Breast epithelium (tissue), 4 donors: ENCODE data around the gene CERKL. TPM values are rescaled to one million over a fixed set of nuclear protein-coding genes. Genes with fewer than 3 reads are reported as not detected.

Experiments used
- DNase-seq, 2 donors: peaks; one replicate each; pipeline ENCODE4 v3.0.0-alpha.2; 2019; ENCODE audit warnings: low spot score in 2 of 2
- H3K27ac ChIP-seq, 2 donors: fragments of 200-600 bp; sonication (generic) in 1 of 2; one replicate each; pipeline ENCODE4 v1.5.1; 2016 to 2019; ENCODE audit warnings: mild to moderate bottlenecking in 1 of 2
- H3K27me3 ChIP-seq, 2 donors: fragments of 200-600 bp; sonication (generic) in 1 of 2; one replicate each; pipeline versions ENCODE4 v1.5.1 to v1.6.0; 2017 to 2019; ENCODE audit warnings: control low read depth in 1 of 2, mild to moderate bottlenecking in 1 of 2
- H3K36me3 ChIP-seq: fragments of 200-600 bp; one replicate; pipeline ENCODE4 v1.5.1; 2019
- H3K4me1 ChIP-seq, 2 donors: fragments of 200-600 bp; sonication (generic); one replicate each; pipeline ENCODE4 v1.5.1; 2016 to 2019; ENCODE audit warnings: control low read depth in 1 of 2
- H3K4me3 ChIP-seq, 3 donors: fragments of 200-600 bp; sonication (generic); 1 replicate in 2 of 3; 2 replicates in 1 of 3; pipeline ENCODE4 v1.5.1; 2016 to 2019; ENCODE audit warnings: mild to moderate bottlenecking in 3 of 3, moderate library complexity in 2 of 3
- H3K9me3 ChIP-seq, 2 donors: fragments of 200-600 bp; sonication (generic) in 1 of 2; one replicate each; pipeline ENCODE4 v1.5.1; 2016 to 2019; ENCODE audit warnings: control low read depth in 1 of 2
- CTCF ChIP-seq, 3 donors: fragments of 450-650 bp; IDR thresholded peaks; one replicate each; pipeline ENCODE4 v1.5.1; 2016 to 2017; ENCODE audit warnings: antibody characterized with exemption in 3 of 3, mild to moderate bottlenecking in 3 of 3, moderate library complexity in 3 of 3
- POLR2A ChIP-seq: fragments of 450-650 bp; IDR thresholded peaks from one replicate; pipeline ENCODE4 v1.6.1; 2016; ENCODE audit warnings: antibody characterized with exemption, mild to moderate bottlenecking, moderate library complexity
- POLR2AphosphoS5 ChIP-seq, 3 donors: sonication (generic); formaldehyde crosslinking; IDR thresholded peaks; one replicate each; pipeline ENCODE4 v1.6.1; 2017; ENCODE audit warnings: antibody characterized with exemption in 3 of 3
- intact Hi-C: fragments of 100-400 bp; cut with DNase I; formaldehyde crosslinking; loops from one replicate; pipeline ENCODE4 v1.15.1; 2023; ENCODE audit warnings: low total_unique reads
- total RNA-seq, 3 donors: library from RNA; depleted of rRNA; stranded (reverse); fragments of >200 nt; gene quantifications; one replicate each; pipeline ENCODE4 v1.1.0, GENCODE V29; 2016

CERKL gene
- total RNA-seq, 3 donors from 2014 or later = 0.29 to 0.33 TPM; not detected in 1

GRCh38 chr2:181596556-181596955 lies 60.3 kb downstream of the CERKL start:
- H3K4me3 ChIP-seq = no peak overlapping the region
- intact Hi-C loops = no loop called here
- no peak for DNase-seq
- H3K27ac ChIP-seq = no peak overlapping the region
- no peaks in the 10 kb centered on the region for H3K9me3 ChIP-seq
- H3K27me3 ChIP-seq = no peaks in the 10 kb centered on the region
- H3K4me1 ChIP-seq = no peaks in the 10 kb centered on the region
- no peak for TF ChIP-seq POLR2AphosphoS5 (IDR thresholded peaks at IDR 0.05)
- TF ChIP-seq CTCF (IDR thresholded peaks at IDR 0.05) = no peak
- no peak for TF ChIP-seq POLR2A
- no peaks in the 10 kb centered on the region for H3K36me3 ChIP-seq

DNA sequence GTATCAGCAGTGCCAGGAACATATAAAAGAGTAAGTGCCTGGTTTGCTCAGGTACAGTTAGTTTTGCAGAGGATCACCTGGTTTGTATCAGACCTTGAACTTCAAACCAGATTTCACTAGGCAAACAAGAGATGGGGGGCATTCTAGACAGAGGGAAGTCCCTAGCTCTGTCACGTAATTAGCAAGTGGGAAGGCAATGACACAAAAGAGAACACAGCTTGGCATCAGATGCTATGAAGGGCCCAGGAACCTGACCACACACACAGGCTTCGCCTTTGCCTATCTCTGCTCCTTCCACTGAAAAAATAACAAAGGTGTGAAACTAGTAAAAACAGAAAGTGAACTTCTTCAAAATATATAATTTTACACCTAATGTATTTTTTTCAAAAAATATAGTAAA lies 62.6 kb downstream of the CERKL start:
- intact Hi-C loops = no loop called here
- no peak overlapping the region for H3K4me3 ChIP-seq
- H3K27me3 ChIP-seq = no peaks in the 10 kb centered on the region
- no peaks in the 10 kb centered on the region for H3K36me3 ChIP-seq
- DNase-seq = no peak
- no peak for TF ChIP-seq POLR2A
- no peak for TF ChIP-seq POLR2AphosphoS5 (IDR thresholded peaks at IDR 0.05)
- TF ChIP-seq CTCF (IDR thresholded peaks at IDR 0.05) = no peak
- H3K9me3 ChIP-seq = no peaks in the 10 kb centered on the region
- H3K27ac ChIP-seq = no peak overlapping the region
- H3K4me1 ChIP-seq = no peaks in the 10 kb centered on the region

DNA sequence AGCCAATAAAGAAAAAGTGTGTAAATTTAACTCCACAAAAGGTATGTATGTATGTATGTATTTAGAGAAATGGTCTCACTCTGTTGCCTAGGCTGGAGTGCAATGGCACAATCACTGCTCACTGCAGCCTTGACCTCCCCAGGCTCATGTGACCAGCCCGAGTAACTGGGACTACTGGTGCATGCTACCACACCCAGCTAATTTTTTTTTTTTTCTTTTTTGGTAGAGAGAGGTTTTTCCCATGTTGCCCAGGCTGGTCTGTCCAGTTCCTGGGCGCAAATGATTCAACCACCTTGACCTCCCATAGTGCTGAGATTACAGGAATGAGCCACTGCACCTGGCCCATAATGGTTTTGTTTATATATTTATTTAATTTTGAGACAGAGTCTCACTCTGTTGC lies 67.1 kb downstream of the CERKL start:
- no peak overlapping the region for H3K4me3 ChIP-seq
- no peaks in the 10 kb centered on the region for H3K4me1 ChIP-seq
- intact Hi-C loops = no loop called here
- no peak for TF ChIP-seq POLR2A
- no peak for TF ChIP-seq CTCF (IDR thresholded peaks at IDR 0.05)
- no peak for TF ChIP-seq POLR2AphosphoS5 (IDR thresholded peaks at IDR 0.05)
- no peaks in the 10 kb centered on the region for H3K9me3 ChIP-seq
- H3K27me3 ChIP-seq = no peaks in the 10 kb centered on the region
- no peak overlapping the region for H3K27ac ChIP-seq
- DNase-seq = no peak
- H3K36me3 ChIP-seq = no peaks in the 10 kb centered on the region

DNA sequence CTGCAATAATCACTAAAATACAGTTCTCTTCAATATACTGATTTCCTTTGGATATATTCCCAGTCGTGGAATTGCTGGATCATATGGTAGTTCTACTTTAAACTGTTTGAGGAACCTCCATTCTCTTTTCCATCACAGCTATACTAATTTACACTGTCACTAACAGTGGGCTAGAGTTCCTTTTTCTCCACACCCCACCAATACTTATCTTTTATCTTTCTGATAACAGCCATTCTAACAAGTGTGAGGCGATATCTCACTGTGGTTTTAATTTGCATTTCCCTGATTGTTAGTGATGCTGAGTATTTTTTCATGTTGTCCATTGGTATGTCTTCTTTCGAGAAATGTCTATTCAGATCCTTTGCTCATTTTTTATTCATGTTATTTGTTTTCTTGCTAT lies 68.4 kb downstream of the CERKL start:
- H3K4me1 ChIP-seq = no peaks in the 10 kb centered on the region
- H3K4me3 ChIP-seq = no peak overlapping the region
- no peaks in the 10 kb centered on the region for H3K9me3 ChIP-seq
- no peak for DNase-seq
- intact Hi-C loops = no loop called here
- H3K36me3 ChIP-seq = no peaks in the 10 kb centered on the region
- no peak overlapping the region for H3K27ac ChIP-seq
- no peaks in the 10 kb centered on the region for H3K27me3 ChIP-seq
- TF ChIP-seq POLR2AphosphoS5 (IDR thresholded peaks at IDR 0.05) (no peak), POLR2A (no peak), CTCF (IDR thresholded peaks at IDR 0.05) (no peak)

GRCh38 chr2:181586569-181587081 lies 70.3 kb downstream of the CERKL start:
- Histone ChIP-seq H3K27ac (no peak overlapping the region), H3K27me3 (no peaks in the 10 kb centered on the region), H3K9me3 (no peaks in the 10 kb centered on the region), H3K4me1 (no peaks in the 10 kb centered on the region), H3K36me3 (no peaks in the 10 kb centered on the region), H3K4me3 (no peak overlapping the region)
- no peak for TF ChIP-seq POLR2AphosphoS5 (IDR thresholded peaks at IDR 0.05)
- no peak for TF ChIP-seq POLR2A
- TF ChIP-seq CTCF (IDR thresholded peaks at IDR 0.05) = no peak
- intact Hi-C loops = no loop called here
- DNase-seq = no peak
